GM18858 (cell line): ENCODE results near the gene PRPH.
"Not testable (repeated sequence)": the region's sequence is repeated elsewhere in the genome, so short reads cannot be mapped to it uniquely, and the experiment has no call there.

Source experiments
- ATAC-seq: cut with Tn5 transposase; IDR thresholded peaks from one replicate; pipeline ENCODE4 v1.9.1; 2021; ENCODE audit not compliant: unreplicated experiment

The PRPH gene

DNA sequence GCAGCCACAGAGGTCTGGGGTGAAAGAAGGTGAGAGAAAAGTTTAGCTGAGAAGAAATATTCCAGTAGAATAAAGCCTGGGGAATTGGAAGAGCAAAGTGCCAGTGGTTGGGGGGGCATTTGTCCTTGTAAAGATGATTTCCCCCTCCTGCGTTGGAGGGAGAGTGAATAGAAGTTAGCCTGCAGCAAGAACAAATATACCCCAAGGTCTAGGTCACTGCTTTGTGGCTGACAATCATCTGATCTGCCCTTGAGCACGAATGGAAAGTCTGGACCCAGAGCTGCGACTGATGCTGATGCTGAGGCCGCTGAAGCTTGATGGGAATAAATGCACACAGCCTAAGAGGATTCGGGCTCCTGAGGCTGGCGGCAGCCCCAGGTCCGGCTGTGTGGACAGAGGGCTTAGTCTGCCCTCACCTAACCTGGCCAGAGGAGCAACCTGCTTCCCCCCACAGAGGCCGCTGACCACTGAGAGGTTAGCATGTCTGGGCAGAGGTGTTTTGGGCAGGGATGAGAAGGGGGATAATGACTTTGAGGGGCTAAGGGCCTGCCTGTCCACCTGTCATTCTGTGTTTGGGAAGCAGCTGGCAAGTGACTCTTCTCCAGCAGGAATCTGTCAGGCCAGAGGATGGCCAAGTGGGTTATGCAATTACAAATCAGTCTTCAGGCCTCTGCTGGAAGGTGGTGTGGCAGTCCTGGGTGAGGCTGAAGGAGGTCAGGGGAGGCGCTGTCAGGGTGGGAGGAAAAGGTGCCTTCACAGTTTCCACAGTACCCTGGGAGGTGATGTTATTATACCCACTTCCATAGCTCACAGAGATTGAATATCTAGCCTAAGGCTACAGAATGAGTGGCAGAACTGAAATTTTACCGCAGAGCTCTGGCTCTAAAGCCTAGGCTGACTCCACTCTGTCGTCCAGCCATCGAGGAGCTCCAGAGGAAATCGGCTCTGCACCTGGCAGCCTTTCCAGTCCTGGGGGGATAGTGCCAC is 18.4 kb upstream of the PRPH start:
- no peak for ATAC-seq

DNA sequence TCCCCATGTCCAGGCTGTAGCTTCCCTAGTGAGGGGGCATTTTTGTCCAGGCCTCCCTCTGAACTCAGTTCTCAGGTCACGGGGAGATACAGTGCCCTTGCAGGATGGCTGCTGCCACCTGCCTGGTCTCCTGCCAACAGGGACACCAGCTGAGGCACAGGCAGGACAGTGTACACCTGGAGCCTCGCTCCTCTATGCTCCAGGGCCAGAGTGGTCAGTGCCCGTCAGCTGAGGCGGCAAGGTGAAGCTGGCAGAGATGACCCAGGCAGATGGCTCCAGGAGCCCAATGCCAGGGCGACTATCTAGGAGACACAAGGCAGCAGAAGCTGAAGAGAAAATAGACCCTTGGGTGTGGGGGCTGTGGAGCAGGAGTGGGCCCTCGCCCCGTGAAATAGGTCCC is 17.5 kb upstream of the PRPH start:
- ATAC-seq = no peak

DNA sequence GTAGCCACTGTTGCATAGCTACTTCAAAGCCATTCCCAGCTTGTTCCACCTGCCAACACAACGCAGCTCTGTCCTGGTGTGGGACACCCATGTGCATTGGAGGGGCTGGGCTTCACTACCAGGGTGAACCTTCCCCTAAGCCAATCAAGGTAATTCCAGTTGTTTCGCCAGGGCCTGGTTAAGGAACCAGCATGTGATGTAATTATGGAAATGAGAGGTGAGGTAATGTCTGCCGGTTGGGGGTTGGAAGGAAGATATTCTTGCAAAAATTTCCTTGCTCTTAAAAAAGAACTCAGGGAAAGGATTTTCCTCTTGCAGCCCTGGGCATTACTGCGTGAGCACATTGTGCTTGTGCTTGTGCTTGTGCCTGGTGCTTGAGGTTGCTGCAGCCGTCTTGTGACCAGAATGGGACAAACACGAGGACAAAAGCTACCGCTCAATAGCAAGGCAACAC is 15.2 kb upstream of the PRPH start:
- no peak for ATAC-seq

DNA sequence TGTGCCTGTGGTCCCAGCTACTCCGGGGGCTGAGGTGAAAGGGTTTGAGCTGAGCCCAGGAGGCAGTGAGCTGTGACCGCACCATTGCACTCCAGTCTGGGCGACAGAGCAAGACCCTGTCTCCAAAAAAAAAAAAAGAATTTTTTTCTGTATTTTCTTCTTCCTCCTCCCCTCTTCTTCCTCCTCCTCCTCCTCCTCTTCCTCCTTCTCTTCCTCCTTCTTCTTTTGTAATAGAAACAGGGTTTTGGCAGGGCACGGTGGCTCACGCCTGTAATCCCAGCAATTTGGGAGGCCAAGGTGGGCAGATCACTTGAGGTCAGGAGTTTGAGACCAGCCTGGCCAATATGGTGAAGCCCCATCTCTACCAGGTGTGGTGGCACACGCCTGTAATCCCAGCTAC is 14.4 kb upstream of the PRPH start:
- not testable (repeated sequence) for ATAC-seq

DNA sequence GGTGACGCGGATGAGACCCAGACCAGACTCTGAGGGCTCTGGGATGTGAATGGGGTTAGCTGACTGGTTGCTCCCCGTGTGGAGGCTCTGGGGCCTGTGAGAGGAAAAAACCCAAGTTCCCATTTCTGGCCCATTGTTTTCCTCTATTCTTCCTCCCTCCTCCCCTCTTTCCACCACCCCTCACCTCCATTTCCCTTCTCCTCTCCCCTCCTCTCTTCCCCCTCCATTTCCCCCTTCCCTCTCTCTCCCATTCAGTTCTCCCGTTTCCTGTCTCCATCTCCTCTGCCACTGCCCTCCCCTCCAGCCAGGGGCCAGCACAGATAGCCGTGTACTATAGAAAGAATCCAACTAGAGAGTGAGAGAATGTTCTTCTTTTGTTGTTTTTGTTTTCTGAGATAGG is 12.6 kb upstream of the PRPH start:
- ATAC-seq = no peak

DNA sequence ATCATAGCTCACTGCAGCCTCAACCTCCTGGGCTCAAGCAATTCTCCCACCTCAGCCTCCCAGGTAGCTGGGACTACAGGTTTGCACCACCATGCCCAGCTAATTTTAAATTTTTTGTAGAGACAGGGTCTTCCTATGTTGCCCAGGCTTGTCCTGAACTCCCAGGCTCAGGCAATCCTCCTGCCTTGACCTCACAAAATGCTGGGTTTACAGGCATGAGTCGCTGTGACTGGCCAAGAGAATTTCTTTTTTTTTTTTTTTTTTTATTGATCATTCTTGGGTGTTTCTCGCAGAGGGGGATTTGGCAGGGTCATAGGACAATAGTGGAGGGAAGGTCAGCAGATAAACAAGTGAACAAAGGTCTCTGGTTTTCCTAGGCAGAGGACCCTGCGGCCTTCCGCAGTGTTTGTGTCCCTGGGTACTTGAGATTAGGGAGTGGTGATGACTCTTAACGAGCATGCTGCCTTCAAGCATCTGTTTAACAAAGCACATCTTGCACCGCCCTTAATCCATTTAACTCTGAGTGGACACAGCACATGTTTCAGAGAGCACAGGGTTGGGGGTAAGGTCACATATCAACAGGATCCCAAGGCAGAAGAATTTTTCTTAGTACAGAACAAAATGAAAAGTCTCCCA is 12.1 kb upstream of the PRPH start:
- ATAC-seq = not testable (repeated sequence)

DNA sequence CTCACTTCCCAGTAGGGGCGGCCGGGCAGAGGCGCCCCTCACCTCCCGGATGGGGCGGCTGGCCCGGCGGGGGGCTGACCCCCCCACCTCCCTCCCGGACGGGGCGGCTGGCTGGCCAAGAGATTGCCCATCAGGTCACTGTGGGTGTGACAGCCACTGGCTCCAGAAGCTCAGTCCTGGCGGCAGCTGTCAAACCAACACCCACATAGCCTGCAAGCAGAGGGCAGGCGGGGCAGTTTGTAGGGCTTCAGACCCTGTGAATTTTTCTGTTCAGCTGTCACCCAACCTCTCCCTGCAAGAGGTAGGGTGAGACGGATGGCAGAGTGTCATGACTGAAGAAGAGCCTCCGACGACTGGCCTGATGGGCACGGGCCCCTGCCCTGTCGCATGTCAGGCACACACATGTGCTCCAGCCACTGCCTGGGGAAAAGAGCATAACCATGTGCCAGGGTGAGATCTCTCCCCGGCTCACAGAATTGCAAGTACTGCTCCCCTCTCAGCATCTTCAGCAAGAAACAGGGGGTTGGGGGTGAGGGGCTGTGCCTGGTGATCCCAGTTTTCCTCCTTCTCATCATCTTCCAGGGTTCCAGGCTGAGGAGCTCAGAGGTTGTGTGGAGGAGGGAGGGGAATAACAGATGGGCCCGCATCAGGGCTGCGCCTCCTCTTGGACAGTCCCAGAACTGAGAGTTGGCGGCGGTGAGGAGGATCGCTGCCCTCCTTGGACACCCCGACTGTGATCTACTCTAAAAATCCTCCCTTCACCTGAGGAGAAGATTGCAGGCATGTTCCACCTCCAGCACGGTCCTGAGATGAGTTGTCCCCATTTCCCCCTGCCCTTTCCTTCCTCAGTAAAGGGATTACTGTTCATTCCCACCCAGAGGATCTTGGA is 11.2 kb upstream of the PRPH start:
- ATAC-seq = no peak

DNA sequence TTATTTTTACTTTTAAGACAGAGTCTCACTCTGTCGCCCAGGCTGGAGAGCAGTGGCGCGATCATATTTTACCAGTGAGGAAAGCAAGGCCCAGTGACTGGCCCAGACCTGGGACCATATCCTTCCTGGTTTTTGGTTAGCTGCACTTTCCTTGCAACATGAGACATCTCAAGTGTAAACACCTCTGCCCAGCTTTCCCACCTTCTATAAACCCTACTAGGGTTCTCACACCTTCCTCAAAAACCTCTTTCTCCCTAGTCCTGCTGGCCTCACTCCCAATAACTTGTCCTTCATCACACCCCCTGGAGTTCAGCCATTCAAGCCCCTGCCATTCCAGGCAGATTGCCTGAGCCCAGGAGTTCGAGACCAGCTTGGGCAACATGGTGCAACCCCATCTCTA is 10.3 kb upstream of the PRPH start:
- ATAC-seq = no peak

DNA sequence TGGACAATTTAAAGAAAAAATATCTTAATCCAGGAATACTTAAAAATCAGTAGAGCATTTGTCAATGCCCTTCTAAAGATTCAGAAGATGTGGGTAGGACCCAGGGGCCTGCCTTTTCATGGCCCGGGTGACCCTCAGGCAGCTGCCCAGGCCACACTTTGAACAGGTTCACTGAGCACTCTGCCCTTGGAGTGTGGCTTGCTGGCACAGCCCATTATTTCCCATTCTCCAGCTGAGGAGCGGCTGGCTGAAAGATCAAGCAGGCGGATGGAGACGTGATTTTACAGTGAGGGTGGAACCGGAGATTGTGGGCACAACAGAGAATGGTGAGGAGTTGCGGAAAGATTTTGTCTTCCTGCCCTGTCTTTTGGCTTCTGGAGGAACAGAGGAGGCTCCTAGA is 7.1 kb upstream of the PRPH start:
- ATAC-seq = no peak

DNA sequence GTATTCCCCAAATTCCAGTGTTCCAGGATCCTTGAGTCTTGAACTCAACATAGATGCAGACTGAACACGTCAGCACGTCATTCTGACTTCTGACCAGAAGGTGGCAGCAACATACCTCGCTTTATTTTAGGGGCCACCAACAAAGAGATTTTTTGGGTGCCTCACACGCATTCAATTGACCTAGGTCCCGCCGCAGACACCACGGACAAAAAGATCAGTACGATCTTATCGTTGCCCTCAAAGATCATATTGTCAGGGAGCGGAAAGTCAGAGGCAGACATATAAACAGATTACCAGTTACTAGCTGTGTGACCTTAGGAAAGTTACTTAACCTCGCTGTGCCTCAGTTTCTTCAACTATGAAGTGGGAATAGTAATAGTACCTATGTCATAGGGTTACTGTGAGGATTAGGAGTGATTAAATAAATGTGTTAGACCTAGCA is 6.5 kb upstream of the PRPH start:
- no peak for ATAC-seq

DNA sequence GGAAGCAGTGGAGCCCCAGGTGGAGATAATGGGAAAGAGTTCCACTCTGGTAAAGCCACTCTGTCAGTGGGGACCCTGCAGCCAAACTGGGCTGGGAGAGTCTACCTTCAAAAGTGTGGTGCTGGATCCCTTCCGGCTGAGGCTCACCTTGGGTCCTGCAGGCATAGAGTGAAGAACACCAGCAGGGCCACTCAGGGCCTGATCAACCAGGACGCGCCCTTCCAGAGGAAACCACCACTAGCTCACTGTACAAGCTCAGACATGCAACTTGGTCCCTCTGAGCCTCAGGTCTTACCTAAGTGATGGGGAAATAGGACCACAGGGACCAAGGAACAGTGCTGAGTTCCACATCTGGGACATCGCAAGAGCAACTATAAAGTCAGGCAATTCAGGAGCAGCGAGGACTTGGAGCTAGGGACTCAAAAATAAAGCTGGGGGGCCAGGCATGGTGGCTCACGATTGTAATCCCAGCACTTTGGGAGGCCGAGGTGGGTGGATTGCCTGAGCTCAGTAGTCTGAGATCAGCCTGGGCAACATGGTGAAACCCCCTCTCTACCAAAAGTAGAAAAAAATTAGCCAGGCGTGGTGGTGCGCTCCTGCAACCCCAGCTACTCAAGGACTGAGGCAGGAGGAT is 5.9 kb upstream of the PRPH start:
- ATAC-seq = no peak

DNA sequence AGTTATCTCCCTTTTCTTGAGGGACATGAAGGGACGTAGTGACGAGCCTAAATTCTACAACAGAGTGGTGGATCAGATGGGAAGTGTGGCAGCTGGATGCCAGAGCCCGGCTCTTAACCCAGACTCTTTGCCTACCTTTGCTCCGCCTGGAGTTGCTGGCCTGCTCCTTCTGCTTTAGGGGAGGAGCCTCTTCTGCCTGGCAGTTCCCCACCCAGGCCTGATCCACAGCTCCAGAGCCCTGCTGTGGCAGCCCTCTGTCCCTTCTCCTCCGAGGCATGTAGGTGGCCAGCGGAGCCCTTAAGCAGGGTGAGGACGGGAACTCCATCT is 2.3 kb upstream of the PRPH start:
- ATAC-seq = no peak

DNA sequence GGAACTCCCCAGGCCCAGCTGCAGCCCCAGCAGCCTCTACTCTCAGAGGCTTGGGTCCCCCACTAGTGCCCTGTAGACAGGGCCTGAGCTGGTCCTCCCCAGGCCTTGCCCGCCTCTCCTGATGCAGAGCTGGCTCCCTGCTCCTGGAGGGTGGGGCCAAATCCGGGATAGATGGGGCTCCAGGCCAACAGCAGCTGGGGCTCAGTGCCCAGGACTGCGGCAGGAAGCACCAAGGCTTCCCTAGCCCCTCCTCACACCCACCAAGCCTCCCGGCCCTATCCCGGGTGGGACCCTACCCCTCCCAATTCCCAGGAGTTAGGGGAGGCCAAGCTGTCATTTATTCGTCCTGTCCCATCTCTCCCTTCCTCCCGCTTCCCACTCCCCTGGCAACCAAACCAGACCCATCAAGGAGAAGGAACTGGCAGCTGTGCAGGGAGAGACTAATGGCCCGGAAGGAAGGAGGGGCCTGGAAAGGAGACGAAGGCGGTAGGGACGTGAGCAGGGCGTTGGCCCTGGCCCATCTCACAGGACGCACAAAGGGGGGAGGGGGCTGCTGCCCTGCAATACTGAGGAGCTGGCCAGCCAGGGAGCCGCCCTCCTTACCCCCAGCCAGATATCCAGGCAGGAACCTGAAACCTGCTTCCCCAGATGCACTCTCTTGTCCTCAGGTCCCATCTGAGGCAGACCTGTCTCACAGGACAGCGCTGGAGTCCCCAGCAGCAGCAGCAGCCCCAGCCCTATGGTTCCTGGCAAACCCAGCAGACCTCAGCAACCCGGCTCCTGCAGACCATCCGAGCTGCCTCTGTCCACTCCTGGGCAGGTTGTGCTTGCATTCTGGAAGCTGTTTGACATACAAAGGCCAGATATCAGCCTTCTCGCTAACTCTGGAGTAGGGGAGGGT is 1.6 kb upstream of the PRPH start:
- ATAC-seq = no peak

DNA sequence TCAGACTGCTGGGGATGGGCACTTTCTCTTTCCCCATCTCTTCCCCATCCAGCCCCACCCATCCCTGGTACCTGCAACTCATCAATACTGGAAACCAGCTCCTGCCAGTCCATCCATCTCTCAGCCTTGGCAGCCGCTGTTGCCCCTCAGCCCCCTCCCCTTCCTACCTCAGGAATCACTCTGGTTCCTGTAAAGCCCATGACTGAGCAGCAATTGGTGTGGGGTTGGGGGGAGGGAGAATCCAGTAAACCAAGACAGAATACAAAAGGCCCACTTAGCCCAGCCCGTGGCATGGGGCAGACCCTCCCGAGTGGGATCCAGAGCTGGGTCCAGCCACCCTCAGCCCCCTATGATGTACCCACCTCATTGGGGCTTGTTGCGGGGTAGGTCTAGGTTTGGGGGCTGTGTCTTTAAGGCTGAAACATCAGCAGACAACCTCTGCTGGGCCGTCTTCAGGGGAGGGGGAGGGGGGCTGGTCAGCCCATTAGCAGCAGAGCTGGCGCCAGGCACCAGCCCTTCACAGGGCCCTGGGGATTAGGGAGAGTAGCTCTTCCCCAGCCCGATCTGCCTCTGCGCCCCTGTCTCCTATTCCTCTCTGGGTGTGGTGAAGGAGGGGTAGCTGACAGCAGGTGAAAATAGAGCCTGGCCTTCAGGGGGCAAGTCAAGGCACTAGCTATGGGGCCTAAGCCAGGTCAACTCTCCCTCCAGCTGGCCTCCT is 702 bp upstream of the PRPH start:
- no peak for ATAC-seq

DNA sequence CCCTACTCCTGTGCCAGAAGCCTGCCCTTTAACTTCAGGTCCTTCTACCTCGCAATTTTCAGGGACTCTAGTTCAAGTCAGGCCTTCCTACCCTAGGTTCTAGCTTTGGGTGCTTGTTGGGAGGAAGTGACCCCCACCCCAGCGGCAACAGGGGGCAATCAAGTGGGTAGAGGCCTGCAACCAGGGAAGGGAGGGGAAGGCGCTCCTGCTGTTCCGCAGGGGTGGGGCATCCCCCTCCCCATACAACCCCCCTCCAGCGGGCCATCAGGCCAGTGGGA is 204 bp upstream of the PRPH start:
- no peak for ATAC-seq

DNA sequence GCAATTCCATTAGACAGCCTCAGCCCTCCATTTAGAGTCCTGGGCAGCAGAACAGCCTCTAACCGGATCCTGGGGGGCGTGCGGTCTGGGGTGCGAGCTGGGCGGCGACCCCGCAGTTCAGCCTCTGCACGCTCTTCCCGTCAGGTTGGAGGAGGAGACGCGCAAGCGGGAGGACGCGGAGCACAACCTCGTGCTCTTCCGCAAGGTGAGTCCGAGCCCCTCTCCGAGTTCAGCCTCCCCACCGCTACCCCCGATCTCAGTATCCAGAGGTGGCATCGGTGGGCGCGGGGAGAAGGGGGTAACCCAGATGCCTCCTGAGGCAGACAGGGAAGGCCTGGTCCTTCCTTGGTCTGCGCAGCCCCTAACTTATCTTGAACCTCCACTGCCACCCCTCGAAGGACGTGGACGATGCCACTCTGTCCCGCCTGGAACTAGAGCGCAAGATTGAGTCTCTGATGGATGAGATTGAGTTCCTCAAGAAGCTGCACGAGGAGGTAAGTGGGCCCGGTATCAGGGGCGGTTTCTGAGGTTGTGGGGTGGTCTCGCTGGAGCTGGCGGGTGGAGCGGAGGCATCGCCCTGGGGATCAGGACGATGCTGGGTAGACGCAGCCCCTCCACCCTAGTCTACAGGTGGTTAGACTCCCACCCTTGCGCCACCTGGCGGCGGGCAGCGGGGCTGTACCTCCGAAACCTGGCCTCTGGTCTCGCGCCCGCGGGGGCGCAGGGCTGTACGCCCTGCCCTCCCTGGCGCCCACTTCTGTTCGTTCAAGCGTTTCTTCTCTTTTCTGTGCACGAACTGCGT is 1.3 kb downstream of the PRPH start:
- ATAC-seq = no peak

DNA sequence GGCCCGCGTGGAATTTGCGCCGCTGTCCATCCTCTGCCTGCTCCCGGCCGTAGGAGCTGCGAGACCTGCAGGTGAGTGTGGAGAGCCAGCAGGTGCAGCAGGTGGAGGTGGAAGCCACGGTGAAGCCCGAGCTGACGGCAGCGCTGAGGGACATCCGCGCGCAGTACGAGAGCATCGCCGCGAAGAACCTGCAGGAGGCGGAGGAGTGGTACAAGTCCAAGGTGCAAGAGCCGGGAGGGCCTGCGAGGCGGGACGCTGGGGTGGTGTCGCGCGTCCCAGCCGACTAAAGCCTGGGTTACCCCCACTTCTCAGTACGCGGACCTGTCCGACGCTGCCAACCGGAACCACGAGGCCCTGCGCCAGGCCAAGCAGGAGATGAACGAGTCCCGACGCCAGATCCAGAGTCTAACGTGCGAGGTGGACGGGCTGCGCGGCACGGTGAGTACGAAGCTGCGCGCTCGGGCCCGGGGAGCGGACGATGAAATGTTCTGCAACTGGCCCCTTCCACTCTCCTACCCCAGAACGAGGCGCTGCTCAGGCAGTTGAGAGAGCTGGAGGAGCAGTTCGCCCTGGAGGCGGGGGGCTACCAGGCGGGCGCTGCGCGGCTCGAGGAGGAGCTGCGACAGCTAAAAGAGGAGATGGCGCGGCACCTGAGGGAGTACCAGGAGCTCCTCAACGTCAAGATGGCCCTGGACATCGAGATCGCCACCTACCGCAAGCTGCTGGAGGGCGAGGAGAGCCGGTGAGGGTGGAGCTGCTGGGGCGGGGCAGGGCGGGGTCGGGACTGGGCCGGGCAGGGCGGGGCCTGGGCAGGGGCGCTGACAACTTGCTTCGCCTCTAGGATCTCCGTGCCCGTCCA is 2.1 kb downstream of the PRPH start:
- ATAC-seq = no peak

DNA sequence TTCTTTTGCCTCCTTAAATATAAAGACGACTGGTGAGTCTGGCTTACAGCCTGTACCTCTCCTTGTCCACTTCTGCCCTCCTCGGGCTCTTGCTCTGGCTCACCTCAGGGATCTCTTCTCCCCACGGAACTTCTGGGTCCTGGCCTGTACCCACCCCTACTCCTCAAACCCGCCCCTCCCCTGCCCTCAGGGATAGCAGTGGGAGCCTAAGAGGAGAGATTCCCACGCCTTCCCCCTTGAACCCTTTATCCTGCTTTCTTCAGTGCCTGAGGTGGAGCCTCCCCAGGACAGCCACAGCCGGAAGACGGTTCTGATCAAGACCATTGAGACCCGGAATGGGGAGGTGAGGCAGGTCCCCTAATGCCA is 2.7 kb downstream of the PRPH start:
- ATAC-seq = no peak
